GM12892 (cell line): ENCODE measurements around the gene CAVIN1.
"Not testable (repeated sequence)": the region's sequence is repeated elsewhere in the genome, so short reads cannot be mapped to it uniquely, and the experiment has no call there.

ENCODE experiments used
- DNase-seq: peaks from one replicate; pipeline ENCODE4 v3.0.0; 2011; ENCODE audit not compliant: insufficient read length
- FAIRE-seq: peaks from 2 replicates; lab custom pipeline; 2011; peaks lifted over from hg19 to GRCh38; lab: Jason Lieb, UNC
- POLR2A ChIP-seq: IDR thresholded peaks from 2 replicates; pipeline ENCODE4 v1.6.1; 2011; ENCODE audit warnings: low read depth, low read length, control low read depth
- POLR2AphosphoS5 ChIP-seq: IDR thresholded peaks from 2 replicates; pipeline ENCODE4 v1.6.1; 2011; ENCODE audit warnings: low read depth, low read length, control low read depth
- TAF1 ChIP-seq: IDR thresholded peaks from 2 replicates; pipeline ENCODE4 v1.6.1; 2011; ENCODE audit warnings: low read depth, mild to moderate bottlenecking, control low read depth, low read length, borderline replicate concordance

Gene CAVIN1

GRCh38 chr17:42363767-42364585 lies 59.1 kb downstream of the CAVIN1 start:
- FAIRE-seq: no peak
- DNase-seq: no peak
- TF ChIP-seq TAF1: no peak
- TF ChIP-seq POLR2A: no peak
- TF ChIP-seq POLR2AphosphoS5: no peak

GRCh38 chr17:42363231-42363630 lies 59.8 kb downstream of the CAVIN1 start:
- FAIRE-seq: no peak
- TF ChIP-seq TAF1: no peak
- TF ChIP-seq POLR2A: no peak
- no peak for TF ChIP-seq POLR2AphosphoS5

GRCh38 chr17:42362245-42362961 lies 60.7 kb downstream of the CAVIN1 start:
- no peak for TF ChIP-seq POLR2A
- TF ChIP-seq TAF1: no peak
- no peak for TF ChIP-seq POLR2AphosphoS5
- DNase-seq (no peak), FAIRE-seq (no peak)

More at GRCh38 chr17:42363231-42363630, 59.8 kb downstream of the CAVIN1 start:
- DNase-seq: no peak

- DNase-seq (no peak), FAIRE-seq (no peak)
- no peak for TF ChIP-seq TAF1
- no peak for TF ChIP-seq POLR2AphosphoS5
- TF ChIP-seq POLR2A: no peak
Measured at GRCh38 chr17:42361781-42362186, 61.3 kb downstream of the CAVIN1 start.

DNA sequence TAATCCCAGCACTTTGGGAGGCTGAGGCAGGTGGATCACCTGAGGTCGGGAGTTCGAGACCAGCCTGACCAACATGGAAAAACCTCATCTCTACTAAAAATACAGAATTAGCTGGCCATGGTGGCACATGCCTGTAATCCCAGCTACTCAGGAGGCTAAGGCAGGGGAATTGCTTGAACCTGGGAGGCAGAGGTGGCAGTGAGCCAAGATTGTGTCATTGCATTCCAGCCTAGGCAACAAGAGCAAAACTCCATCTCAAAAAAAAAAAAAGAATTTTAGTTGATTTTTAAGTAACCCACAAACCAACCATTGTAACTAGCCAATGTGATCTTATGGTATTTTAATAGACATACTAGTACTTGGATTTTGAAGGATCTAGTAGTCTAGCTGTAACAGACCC lies 62.7 kb downstream of the CAVIN1 start:
- not testable (repeated sequence) for FAIRE-seq, DNase-seq

DNA sequence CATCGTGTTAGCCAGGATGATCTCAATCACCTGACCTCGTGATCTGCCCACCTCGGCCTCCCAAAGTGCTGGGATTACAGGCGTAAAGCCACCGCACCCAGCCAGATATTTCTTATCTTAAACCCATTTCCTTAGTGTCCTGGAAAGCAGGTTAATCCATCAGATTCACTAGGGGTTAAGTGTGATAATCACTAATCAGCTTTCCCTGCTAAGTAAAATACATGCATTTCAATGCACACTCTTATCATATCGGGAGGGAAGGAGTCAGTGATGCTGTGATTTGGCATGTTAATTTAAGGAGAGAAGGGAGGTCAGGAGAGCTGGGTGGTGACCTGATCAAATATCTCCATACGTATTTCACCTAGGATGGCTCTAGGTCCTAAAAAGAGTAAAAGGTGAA lies 63.9 kb downstream of the CAVIN1 start:
- FAIRE-seq (no peak), DNase-seq (no peak)
- TF ChIP-seq TAF1 (no peak), POLR2A (no peak), POLR2AphosphoS5 (no peak)

DNA sequence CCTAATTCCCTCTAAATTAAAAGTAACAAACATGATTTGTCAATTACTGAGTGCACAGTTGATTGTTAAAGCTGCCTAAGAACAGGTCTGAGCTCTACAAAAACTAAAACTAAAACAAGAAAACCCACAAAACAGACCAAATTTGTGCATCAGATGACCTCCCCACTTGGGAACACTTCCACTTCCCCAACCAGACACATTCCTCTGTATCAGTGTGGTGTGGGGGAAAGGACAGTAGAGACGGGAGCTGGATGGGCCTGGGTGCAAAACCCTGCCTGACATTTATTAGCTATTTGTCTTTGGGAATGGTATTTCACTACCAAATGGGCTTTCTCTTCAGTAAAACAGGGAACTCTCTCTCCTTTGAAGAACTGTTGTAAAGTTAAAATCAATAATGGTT lies 64.6 kb downstream of the CAVIN1 start:
- TF ChIP-seq POLR2AphosphoS5: no peak
- no peak for TF ChIP-seq TAF1
- TF ChIP-seq POLR2A: no peak
- no peak for FAIRE-seq
- no peak for DNase-seq

DNA sequence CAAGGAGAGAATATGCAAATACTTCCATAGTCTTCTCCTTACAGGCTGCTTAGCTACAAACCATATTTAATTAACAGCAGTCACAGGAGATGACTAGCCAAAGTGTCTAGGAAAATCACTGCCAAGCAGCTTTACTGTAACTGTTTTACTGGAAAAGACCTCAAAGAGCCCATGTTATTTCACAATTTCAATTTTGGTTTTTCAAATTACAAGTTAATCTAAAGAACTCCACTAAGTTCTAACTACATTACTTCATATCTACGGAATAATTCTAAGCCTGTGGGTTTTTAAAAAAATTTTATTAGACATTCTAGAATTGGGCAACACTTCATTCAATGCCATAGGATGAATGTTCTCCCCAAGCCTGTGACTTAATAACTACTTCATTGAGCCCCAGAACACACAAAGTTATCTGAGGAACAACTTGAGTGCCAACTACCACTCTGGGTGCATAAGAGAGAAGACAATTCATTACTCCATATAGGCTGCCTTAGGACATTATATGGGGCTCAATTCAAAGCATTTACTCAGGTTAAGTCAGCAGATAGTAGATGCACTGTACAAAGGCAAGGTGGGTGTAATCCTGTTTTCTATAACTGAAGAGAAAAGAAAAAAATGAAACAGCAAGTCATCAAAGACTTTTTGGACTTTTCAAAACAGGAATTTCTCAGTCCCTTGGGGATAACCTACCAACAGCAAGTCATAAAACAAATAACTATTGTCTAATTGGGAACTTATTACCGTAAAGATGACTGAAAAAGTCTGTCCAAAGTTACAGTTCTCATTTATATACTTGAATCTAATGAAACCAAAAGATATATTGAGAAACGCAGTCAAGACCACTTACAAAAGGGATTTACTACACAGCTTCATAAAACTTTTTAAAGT lies 67.9 kb downstream of the CAVIN1 start:
- DNase-seq (no peak), FAIRE-seq (peak; percentile 80)
- no peak for TF ChIP-seq POLR2A
- TF ChIP-seq TAF1: no peak
- no peak for TF ChIP-seq POLR2AphosphoS5
